Aorta (tissue), 5 donors: Measurements from ENCODE around the gene AIMP1. TPM values are rescaled to one million over a fixed set of nuclear protein-coding genes. Genes with fewer than 3 reads are reported as not detected.
"Not testable (repeated sequence)": the region's sequence is repeated elsewhere in the genome, so short reads cannot be mapped to it uniquely, and the experiment has no call there.

Source experiments
- ATAC-seq: fragments of 200-7000 bp; cut with Tn5 transposase; one replicate; pipeline ENCODE4 v1.9.1; 2022; ENCODE audit warnings: moderate library complexity; ENCODE audit not compliant: low FRiP score
- DNase-seq, 2 donors: peaks; one replicate each; pipeline ENCODE4 v3.0.0-alpha.2; 2020
- H3K27ac ChIP-seq, 2 donors: one replicate each; pipeline ENCODE4 v1.5.1; 2013; ENCODE audit warnings: low read length in 2 of 2, mild to moderate bottlenecking in 2 of 2, moderate library complexity in 2 of 2, control low read depth in 1 of 2, inconsistent platforms in 1 of 2, low read depth in 1 of 2
- H3K27me3 ChIP-seq, 2 donors: one replicate each; pipeline ENCODE4 v1.6.1; 2013; ENCODE audit warnings: control low read depth in 1 of 2, low read length in 1 of 2, mild to moderate bottlenecking in 1 of 2, moderate library complexity in 1 of 2; ENCODE audit not compliant: insufficient read depth in 2 of 2, control insufficient read depth in 1 of 2
- H3K36me3 ChIP-seq, 2 donors: one replicate each; pipeline ENCODE4 v1.6.1; 2013; ENCODE audit warnings: control low read depth in 1 of 2, low read length in 1 of 2, mild to moderate bottlenecking in 1 of 2; ENCODE audit not compliant: insufficient read depth in 2 of 2, control insufficient read depth in 1 of 2
- H3K4me1 ChIP-seq, 2 donors: one replicate each; pipeline ENCODE4 v1.6.1; 2013; ENCODE audit warnings: low read length in 2 of 2, control low read depth in 1 of 2, mild to moderate bottlenecking in 1 of 2, moderate library complexity in 1 of 2; ENCODE audit not compliant: insufficient read depth in 2 of 2, control insufficient read depth in 1 of 2
- H3K4me3 ChIP-seq, 2 donors: one replicate each; pipeline ENCODE4 v1.5.1; 2013; ENCODE audit warnings: low read length in 2 of 2, control low read depth in 1 of 2, mild to moderate bottlenecking in 1 of 2
- H3K9me3 ChIP-seq: one replicate; pipeline ENCODE4 v1.6.1; 2013; ENCODE audit warnings: mild to moderate bottlenecking, low read length; ENCODE audit not compliant: control insufficient read depth
- WGBS, 2 donors: extraction: QIAGEN DNeasy Blood & Tissue Kit; methylation state at CpG; one replicate each; pipeline ENCODE4 v1.1.7; 2013; 5-methylcytosine and 5-hydroxymethylcytosine counted together
- intact Hi-C, 2 donors: fragments of 100-400 bp; cut with DNase I; formaldehyde crosslinking; loops; one replicate each; pipeline versions ENCODE4 v1.14.2 to v1.15.0; 2022
- polyA plus RNA-seq, 2 donors: library from polyadenylated mRNA; stranded (reverse); fragments of 200-250 nt; gene quantifications; one replicate each; pipeline ENCODE4 v1.2.3, GENCODE V29; 2013
- total RNA-seq, 2 donors: library from RNA; stranded (reverse); fragmentation: NEBNext Ultra II Directional; extraction: Animal tissue kit (Norgen Biotek cat#: 25700); gene quantifications; one replicate each; pipeline ENCODE4 v1.2.1, GENCODE V29; 2021
- donor health status: healthy with polysubstance abuse.
- donor health status: Bipolar disorder and iron deficiency.
- donor health status: DM: no; HTN: no; CAD: no.
- donor health status: DM: no; HTN: no; CAD: no.
- donor health status: DM: yes; HTN: yes; CAD: no.

AIMP1 gene
- total and polyA plus RNA-seq, 4 donors: 30.2 to 45.6 (median 38.9) TPM

DNA sequence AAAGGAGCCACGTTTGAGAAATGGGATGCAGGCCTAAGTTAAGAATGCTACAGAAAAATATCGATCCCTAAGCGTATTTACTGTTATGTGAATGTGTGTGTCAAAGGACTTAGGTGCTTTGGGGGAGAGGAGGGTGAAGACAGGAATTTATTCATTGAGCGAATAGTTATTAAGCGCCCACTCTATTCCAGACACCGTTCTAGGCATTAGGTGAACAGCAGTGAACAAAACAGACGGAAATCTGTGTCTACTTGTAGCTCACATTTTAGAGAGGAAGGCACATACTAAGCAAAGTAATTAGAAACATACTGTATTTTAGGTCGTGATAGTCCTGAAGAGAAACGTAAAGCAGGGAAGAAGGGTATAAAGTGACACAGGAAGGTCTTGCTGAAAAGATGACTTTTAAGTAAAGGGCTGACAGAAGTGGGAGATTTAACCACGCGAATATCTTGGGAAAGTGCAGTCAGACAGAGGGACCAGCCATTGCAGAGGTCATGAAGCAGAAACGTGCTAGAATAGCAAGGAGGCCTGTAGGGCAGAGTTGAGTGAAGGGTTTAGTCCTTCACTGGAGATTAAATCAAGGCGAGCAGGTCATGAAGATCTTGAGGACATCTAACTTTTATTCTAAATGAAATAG, 541 bp downstream of the AIMP1 start:
- no peaks in the 10 kb centered on the region for H3K36me3 ChIP-seq
- no peaks in the 10 kb centered on the region for H3K9me3 ChIP-seq
- intact Hi-C loops: loop anchor here (5.0 kb wide), 1 partner anchor 50 kb away; the partner anchor contains the start of gene GIMD1 (in 2 of the 2)
- peak overlapping the region; percentile 60 to 98 for H3K4me3 ChIP-seq
- H3K4me1 ChIP-seq: peaks cover 0 to 3% of the 10 kb centered on the region in 2 donors
- no peak for ATAC-seq
- WGBS, 2 donors: 4% methylated on average over 13 of the region's 13 CpGs
- no peaks in the 10 kb centered on the region for H3K27me3 ChIP-seq
- DNase-seq: no peak
- H3K27ac ChIP-seq: peak overlapping the region; percentile 92 to 98

- DNase-seq (no peak), ATAC-seq (no peak)
- 83 to 86% methylated on average over 1 of the region's 1 CpG for WGBS, 2 donors
- no peaks in the 10 kb centered on the region for H3K27me3 ChIP-seq
- no peaks in the 10 kb centered on the region for H3K9me3 ChIP-seq
- intact Hi-C loops: loop anchor here (5.0 kb wide), 1 partner anchor 49 kb away; the partner anchor contains the start of gene GIMD1 (in 2 of the 2)
- peaks cover 0 to 3% of the 10 kb centered on the region in 2 donors for H3K4me1 ChIP-seq
- no peaks in the 10 kb centered on the region for H3K36me3 ChIP-seq
- peak overlapping the region in 1 of 2 donors; percentile 12 for H3K4me3 ChIP-seq
- no peak overlapping the region for H3K27ac ChIP-seq
Observed at GRCh38 chr4:106317815-106318214, 1.5 kb downstream of the AIMP1 start.

- H3K36me3 ChIP-seq: no peaks in the 10 kb centered on the region
- DNase-seq (no peak), ATAC-seq (no peak)
- intact Hi-C loops: loop anchor here (5.0 kb wide), 1 partner anchor 49 kb away; the partner anchor contains the start of gene GIMD1 (in 2 of the 2)
- no peak overlapping the region for H3K4me3 ChIP-seq
- H3K27ac ChIP-seq: no peak overlapping the region
- peaks cover 0 to 3% of the 10 kb centered on the region in 2 donors for H3K4me1 ChIP-seq
- H3K27me3 ChIP-seq: no peaks in the 10 kb centered on the region
- no peaks in the 10 kb centered on the region for H3K9me3 ChIP-seq
Observed at GRCh38 chr4:106318511-106318910, 2.2 kb downstream of the AIMP1 start.

GRCh38 chr4:106320235-106320634, 3.9 kb downstream of the AIMP1 start:
- Histone ChIP-seq H3K4me1 (no peaks in the 10 kb centered on the region), H3K36me3 (no peaks in the 10 kb centered on the region), H3K27ac (no peak overlapping the region), H3K9me3 (no peaks in the 10 kb centered on the region), H3K4me3 (no peak overlapping the region), H3K27me3 (no peaks in the 10 kb centered on the region)
- ATAC-seq: no peak
- DNase-seq: no peak
- intact Hi-C loops: no loop called here
- 95 to 96% methylated on average over 1 of the region's 1 CpG for WGBS, 2 donors

- peak in 1 of 2 donors; percentile 44 for DNase-seq
- H3K9me3 ChIP-seq, H3K4me1 ChIP-seq, H3K27ac ChIP-seq, H3K27me3 ChIP-seq, ATAC-seq, H3K4me3 ChIP-seq, intact Hi-C loops, H3K36me3 ChIP-seq: not testable (repeated sequence)
- WGBS, 2 donors: 96 to 97% methylated on average over 24 to 34 of the region's 34 CpGs
Observed at GRCh38 chr4:106321168-106321567, 4.8 kb downstream of the AIMP1 start.

DNA sequence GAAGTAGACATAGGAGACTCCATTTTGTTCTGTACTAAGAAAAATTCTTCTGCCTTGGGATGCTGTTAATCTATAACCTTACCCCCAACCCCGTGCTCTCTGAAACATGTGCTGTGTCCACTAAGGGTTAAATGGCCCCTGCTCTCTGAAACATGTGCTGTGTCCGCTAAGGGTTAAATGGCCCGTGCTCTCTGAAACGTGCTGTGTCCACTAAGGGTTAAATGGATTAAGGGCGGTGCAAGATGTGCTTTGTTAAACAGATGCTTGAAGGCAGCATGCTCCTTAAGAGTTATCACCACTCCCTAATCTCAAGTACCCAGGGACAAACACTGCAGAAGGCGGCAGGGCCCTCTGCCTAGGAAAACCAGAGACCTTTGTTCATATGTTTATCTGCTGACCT, 5.5 kb downstream of the AIMP1 start:
- H3K27me3 ChIP-seq, ATAC-seq, H3K4me3 ChIP-seq, H3K4me1 ChIP-seq, H3K9me3 ChIP-seq, intact Hi-C loops, H3K27ac ChIP-seq, DNase-seq, H3K36me3 ChIP-seq: not testable (repeated sequence)
- WGBS, 2 donors: 58 to 63% methylated on average over 6 of the region's 6 CpGs

DNA sequence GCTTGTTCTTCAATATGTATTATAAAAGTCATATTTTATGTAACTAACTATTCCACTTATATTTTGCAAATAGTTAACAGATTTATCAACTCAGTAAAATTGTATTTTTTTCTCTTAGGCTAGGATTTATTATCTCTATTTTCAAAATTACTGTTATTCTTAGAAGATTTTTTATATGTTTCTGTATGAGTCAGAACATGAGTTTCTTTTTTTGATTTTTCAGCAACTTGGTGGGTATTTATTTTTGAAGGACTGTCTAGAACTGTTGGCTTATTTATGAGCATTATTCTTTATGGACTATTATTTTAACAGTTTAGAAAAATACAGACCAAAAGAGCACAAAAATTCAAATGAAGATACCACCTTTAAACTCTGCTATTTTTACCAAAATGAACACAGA, 6.8 kb downstream of the AIMP1 start:
- Histone ChIP-seq H3K27me3 (no peaks in the 10 kb centered on the region), H3K36me3 (no peaks in the 10 kb centered on the region), H3K4me1 (no peaks in the 10 kb centered on the region), H3K9me3 (no peaks in the 10 kb centered on the region), H3K27ac (no peak overlapping the region), H3K4me3 (no peak overlapping the region)
- DNase-seq (no peak), ATAC-seq (no peak)
- intact Hi-C loops: no loop called here

- DNase-seq (no peak), ATAC-seq (no peak)
- intact Hi-C loops: no loop called here
- no peaks in the 10 kb centered on the region for H3K4me1 ChIP-seq
- H3K36me3 ChIP-seq: no peaks in the 10 kb centered on the region
- H3K4me3 ChIP-seq: no peak overlapping the region
- no peaks in the 10 kb centered on the region for H3K27me3 ChIP-seq
- H3K27ac ChIP-seq: no peak overlapping the region
- no peaks in the 10 kb centered on the region for H3K9me3 ChIP-seq
Observed at GRCh38 chr4:106325800-106326199, 9.4 kb downstream of the AIMP1 start.

GRCh38 chr4:106329041-106329618, 12.8 kb downstream of the AIMP1 start:
- Histone ChIP-seq H3K36me3 (peaks cover 0 to 3% of the 10 kb centered on the region in 2 donors), H3K27me3 (no peaks in the 10 kb centered on the region), H3K4me1 (no peaks in the 10 kb centered on the region), H3K27ac (no peak overlapping the region), H3K4me3 (no peak overlapping the region), H3K9me3 (no peaks in the 10 kb centered on the region)
- ATAC-seq (no peak), DNase-seq (no peak)
- 2 to 5% methylated on average over 1 of the region's 1 CpG for WGBS, 2 donors
- intact Hi-C loops: no loop called here
